ENCODE results near the gene TJP3. TPM values are rescaled to one million over a fixed set of nuclear protein-coding genes. Genes with fewer than 3 reads are reported as not detected.

TJP3 gene
- polyA plus RNA-seq, 3 donors: 12.1 to 14.5 (median 12.7) TPM

- no peak for DNase-seq
These were observed 17.4 kb upstream of the TJP3 start for GRCh38 chr19:3690551-3691371.

- DNase-seq: no peak
These were observed 16.8 kb upstream of the TJP3 start for GRCh38 chr19:3691372-3691716.

- DNase-seq: no peak
These were observed 16.5 kb upstream of the TJP3 start for GRCh38 chr19:3691726-3692125.

- no peak for DNase-seq
These were observed 15.8 kb upstream of the TJP3 start for GRCh38 chr19:3692141-3693024.

GRCh38 chr19:3693025-3693925 lies 14.9 kb upstream of the TJP3 start:
- no peak for DNase-seq

DNA sequence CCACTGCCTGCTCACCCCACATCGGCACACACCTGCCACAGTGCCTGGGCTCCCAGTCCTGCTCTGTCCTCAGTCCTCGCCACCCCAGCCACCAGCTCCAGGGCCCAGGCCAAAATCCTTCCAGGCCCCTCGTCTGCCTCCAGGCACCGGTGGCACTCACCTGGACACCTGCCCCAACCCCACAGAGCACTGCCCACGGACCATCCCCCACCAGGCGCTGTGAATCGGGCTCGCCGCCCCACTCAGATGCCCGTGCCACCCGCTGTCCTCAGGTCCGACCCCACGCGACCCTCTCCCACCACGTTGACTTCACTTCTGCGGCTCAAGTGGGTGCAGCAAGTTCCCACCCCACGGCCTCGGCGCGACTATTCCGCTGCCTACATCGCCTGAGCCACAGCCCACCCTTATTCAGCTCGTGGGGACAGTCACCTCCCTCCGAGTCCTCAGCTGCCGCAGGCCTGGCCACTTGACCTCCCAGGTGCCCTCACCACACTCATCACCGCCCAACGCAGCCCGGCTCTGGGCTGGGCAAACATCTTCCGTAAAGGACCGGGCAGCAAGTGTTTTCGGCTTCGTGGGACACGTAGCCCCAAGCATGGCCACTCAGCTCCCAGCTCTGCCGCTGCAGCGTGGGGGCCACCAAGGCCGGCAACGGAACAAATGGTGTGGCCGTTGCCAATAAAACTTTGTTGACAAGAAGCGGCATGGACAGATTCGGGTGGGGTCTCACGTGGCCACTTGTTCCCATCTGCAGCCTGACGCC lies 13.6 kb upstream of the TJP3 start:
- DNase-seq: no peak

- no peak for DNase-seq
These were observed 13.0 kb upstream of the TJP3 start for GRCh38 chr19:3695124-3695733.

- DNase-seq: no peak
These were observed 12.1 kb upstream of the TJP3 start for GRCh38 chr19:3695986-3696659.

DNA sequence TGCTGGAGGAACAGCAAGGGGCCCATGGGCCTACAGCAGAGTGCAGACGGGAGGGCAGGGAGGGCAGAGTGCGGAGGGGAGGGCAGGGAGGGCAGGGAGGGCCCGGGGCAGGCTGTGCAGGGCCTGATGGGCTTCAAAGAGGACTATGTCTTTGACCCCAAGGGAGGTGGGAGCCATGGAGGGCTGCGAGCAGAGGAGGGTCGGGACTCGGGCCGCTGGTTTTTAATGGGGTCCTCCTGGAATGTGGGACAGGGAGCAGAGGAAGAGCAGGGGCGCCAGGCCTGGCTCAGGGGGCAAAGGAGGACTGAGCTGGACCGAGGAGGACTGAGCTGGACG lies 11.6 kb upstream of the TJP3 start:
- DNase-seq: no peak

- DNase-seq: no peak
These were observed 11.1 kb upstream of the TJP3 start for GRCh38 chr19:3697094-3697493.

- DNase-seq: no peak
These were observed 10.4 kb upstream of the TJP3 start for GRCh38 chr19:3697671-3698385.

DNA sequence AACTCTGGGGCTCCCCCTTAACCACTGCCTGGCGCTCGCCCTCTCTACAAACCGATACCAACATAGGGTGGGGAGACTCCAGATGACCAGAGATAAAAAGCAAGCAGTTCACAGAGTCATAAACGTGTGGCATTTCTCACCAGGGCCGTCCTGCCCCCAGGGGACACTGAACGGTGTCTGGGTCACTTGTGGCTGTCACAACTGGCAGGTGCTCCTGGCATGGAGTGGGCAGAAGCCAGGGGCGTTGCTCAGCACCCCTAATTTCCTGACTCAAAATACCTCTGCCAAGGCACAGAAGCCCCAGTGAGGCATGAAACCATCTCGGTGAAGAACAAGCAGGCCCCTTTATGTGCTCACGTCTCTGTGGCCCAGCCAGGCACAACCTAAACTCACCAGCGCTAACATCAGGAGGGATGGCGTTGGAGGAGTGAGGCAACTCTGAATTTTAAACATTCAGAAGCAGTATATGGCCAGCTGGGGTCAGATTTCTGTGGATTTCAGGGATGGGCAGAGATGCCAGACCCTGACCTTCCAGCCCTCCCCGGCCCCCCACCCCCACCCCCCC lies 9.7 kb upstream of the TJP3 start:
- DNase-seq: no peak

GRCh38 chr19:3698974-3699740 lies 9.0 kb upstream of the TJP3 start:
- DNase-seq: no peak

DNA sequence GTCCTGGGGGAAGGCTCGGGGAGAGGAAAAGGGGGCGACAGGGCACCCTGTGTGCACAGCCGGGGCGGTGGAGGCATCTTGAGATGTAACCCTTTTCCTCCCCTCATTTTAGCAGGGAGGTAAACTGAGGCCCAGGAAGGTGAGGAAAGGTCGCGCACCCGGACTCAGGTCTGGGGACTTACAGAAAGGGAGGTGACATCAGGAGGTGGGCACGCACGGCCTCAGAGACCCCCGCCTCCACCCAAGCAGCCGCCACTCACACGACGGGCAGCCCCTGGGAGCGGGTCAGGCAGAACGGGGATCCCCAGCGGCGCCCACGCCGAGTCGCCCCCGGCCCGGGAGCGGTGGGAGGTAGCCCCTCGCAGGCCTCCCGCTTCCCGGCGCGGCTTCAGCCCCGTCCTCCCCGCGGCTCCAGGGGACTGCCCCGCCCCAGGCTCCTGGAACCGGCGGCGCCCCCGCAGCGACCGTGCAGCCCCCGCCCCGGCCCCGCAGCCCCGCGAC lies 8.4 kb upstream of the TJP3 start:
- no peak for DNase-seq

DNA sequence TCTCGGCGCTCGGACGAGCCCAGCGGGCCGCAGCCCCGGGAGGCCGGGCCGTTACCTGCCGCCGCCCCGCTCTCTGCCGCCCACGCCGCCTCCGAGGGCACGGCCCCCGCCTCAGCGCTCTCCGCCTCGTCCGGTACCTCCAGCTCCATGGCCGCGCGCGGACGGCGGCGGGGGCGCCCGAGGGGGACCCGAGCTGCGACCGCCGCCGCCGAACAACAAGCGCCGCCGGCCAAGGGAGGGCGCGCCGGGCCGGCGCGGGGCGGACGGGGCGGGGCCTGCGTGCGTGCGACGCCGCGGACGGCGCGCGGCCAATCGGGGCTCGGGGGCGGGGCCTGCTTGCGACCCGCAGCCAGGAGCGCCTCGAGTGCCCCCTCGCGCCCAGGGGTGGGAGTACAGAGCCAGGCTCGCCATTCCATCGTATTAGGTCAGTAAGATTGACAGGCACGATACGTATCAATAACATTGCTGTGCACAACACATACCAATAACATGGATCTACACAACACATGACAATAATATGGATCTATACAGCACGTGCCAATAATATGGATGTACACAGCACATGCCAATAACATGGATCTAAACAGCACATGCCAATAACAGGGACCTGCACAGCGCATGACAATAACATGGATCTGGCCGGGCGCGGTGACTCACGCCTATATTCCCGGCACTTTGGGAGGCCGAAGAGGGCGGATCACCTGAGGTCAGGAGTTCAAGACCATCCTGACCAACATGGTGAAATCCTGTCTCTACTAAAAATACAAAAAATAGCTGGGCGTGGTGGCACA lies 7.7 kb upstream of the TJP3 start, which contains the start of gene PIP5K1C:
Gene PIP5K1C, minus strand, starts transcription at position 227 of the 791 bp plus-strand sequence. Its CDS starts 78 bp downstream, at position 149.
- DNase-seq: peak; percentile 84

DNA sequence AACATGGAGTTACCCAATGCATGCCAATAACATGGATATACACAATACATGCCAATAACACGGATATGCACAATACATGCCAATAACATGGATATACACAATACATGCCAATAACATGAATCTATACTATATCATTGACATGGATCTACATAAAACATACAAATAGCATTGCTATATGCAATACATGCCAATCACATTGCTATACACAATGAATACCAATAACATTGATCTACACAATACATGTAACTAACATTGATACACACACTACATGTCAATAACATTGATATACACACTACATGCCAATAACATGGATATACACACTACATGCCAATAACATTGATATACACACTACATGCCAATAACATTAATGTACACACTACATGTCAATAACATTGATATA lies 7.0 kb upstream of the TJP3 start:
- no peak for DNase-seq

DNA sequence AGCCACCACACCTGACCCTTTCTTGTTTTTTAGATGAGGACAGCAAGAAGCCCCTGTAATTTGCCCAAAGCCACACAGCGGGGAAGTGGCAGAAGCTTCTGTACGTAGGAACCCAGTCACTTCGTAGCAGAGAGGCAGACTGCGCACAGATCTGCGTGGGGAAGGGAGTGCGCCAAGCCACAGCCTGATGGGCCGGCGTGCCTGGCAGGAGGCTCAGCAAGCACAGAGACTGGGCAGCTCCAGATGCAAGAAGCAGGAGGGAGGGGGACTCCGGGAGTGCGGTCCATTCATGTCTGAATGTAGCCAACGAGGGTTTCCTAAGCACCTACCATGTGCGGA lies 347 bp upstream of the TJP3 start:
- DNase-seq: no peak

Data from renal pelvis (tissue), 4 donors.